AG09309 (cell line): ENCODE measurements around the gene TRPM1.
A peak's percentile ranks its signal among the peaks of the same experiment; 100 is the strongest.

Source experiments
- DNase-seq: peaks from one replicate; pipeline ENCODE4 v3.0.0-alpha.2; 2010; ENCODE audit warnings: low read depth
- H3K4me3 ChIP-seq: 2 replicates; pipeline ENCODE4 v1.5.1; 2011; ENCODE audit warnings: mild to moderate bottlenecking, low read depth, low read length, moderate library complexity; ENCODE audit not compliant: control insufficient read depth
- TF ChIP-seq, protein P1 (sequence below): IDR thresholded peaks from 2 replicates; pipeline ENCODE4 v1.5.1; 2011; ENCODE audit warnings: mild to moderate bottlenecking, low read depth, low read length, inconsistent platforms; ENCODE audit not compliant: insufficient read depth, control insufficient read depth; ENCODE audit errors: missing control alignments

The TRPM1 gene

DNA sequence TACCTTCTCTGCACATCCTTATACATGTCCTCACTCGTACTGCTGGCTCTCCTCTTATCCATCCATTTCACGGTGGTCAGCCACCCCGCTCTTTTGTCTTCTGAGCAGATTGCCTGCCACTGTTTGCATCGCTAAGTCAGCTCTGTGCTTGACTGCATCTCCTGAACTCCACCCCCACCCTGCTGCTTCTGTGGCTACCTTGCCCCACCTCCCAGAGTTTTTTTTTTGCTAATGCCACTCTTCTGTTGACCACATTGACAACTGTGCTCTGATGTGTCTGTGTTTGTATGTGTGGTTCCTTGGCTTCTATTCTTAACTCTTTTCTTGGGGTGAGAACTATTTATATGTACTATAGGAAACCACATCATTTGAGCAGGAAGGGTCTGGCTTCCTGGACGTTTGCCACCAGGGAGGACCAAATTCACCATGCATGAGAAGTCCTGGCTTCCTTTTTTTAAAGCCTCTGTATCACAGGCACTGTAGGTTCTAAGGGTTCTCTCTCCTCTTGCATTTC is 97.2 kb downstream of the TRPM1 start:
- DNase-seq: no peak
- H3K4me3 ChIP-seq: no peak overlapping the region

DNA sequence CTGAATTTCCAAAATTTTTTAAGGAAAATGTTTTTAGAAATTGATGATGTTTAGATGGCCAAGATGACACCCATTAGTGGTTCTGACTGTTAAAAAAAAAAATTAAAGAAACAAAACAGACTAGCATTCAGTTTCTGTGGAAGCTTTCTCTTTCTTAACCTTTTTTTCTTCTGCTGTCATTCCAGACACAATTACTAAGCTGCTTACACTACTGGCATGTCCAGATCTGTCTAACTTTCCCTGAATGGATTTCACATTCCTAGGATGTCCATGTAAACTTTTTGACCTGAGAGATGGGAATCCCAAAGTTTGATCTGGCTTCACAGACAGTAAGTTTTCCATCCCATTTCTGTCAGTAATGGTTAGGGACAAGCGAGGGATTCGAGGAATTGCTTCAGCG is 99.8 kb downstream of the TRPM1 start:
- no peak for DNase-seq
- no peak overlapping the region for H3K4me3 ChIP-seq
- TF ChIP-seq, protein P1, sequence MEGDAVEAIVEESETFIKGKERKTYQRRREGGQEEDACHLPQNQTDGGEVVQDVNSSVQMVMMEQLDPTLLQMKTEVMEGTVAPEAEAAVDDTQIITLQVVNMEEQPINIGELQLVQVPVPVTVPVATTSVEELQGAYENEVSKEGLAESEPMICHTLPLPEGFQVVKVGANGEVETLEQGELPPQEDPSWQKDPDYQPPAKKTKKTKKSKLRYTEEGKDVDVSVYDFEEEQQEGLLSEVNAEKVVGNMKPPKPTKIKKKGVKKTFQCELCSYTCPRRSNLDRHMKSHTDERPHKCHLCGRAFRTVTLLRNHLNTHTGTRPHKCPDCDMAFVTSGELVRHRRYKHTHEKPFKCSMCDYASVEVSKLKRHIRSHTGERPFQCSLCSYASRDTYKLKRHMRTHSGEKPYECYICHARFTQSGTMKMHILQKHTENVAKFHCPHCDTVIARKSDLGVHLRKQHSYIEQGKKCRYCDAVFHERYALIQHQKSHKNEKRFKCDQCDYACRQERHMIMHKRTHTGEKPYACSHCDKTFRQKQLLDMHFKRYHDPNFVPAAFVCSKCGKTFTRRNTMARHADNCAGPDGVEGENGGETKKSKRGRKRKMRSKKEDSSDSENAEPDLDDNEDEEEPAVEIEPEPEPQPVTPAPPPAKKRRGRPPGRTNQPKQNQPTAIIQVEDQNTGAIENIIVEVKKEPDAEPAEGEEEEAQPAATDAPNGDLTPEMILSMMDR: no peak

More for the DNA sequence above, 97.2 kb downstream of the TRPM1 start:
- TF ChIP-seq, protein P1: no peak

DNA sequence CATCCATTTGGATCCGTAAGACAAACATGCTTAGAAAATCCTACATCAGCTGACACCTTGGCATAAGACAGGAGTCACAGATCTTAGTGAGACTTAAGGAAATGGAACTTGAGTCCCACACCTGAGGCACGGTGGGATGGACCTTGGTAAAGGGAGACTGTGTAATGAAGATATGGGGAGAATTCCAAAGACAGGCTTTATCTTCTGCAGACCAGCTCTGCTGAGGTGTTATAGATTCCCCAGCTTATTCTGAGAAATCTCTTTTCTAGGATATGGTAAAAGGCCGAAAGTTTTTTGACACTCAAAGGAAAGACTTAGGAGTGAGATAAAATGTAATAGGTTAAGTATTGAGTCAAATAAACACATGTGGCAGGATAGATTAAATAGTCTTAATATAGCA is 101.8 kb downstream of the TRPM1 start:
- DNase-seq: no peak
- TF ChIP-seq, protein P1: no peak
- no peak overlapping the region for H3K4me3 ChIP-seq

DNA sequence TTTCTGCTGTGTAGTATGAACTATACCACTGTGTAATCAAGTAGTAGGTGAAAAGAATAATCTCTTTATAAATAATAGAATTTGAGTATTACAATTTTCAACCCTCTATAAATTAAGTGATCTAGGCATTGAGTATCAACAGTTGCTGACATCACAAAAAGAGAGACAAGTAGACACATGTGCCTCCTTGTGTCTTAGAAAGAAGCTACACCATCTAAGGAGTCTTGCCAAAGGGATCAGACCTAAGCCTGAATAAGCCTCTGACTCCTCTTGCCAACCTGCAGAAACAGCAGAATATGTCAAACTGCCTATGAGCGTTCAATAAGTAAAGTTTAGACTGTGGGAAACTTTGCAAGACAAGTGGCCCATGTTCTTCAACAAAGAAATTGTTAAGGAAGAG is 104.3 kb downstream of the TRPM1 start:
- DNase-seq: no peak
- TF ChIP-seq, protein P1: no peak
- no peak overlapping the region for H3K4me3 ChIP-seq

DNA sequence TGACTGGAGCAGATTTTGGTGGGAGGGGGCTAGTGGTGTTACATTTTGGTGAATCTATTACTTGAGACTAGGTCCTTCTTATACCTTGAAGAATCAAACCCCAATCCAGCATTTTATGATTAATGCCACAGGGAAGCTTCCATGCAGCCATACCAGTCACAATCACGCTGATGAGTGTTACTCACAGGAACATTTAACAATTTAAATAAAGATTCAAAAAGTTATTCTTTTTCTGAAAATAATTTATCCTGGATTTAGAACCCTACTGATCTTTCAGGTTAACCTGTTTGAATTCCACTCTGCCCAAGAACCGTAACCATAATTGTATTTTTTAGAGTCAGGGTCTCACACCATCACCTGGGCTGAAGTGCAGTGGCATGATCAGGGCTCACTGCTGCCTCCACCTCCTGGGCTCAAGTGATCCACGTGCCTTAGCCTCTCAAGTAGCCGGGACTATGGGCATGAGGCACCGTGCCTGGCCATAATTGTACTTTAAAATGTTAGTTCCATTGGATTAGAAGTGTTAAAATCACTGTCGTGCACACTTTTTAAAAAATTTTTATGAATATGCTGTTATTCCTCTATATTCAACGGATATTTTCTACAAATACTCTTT is 109.2 kb downstream of the TRPM1 start:
- peak overlapping the region; percentile 68 for H3K4me3 ChIP-seq
- no peak for DNase-seq
- TF ChIP-seq, protein P1: no peak

DNA sequence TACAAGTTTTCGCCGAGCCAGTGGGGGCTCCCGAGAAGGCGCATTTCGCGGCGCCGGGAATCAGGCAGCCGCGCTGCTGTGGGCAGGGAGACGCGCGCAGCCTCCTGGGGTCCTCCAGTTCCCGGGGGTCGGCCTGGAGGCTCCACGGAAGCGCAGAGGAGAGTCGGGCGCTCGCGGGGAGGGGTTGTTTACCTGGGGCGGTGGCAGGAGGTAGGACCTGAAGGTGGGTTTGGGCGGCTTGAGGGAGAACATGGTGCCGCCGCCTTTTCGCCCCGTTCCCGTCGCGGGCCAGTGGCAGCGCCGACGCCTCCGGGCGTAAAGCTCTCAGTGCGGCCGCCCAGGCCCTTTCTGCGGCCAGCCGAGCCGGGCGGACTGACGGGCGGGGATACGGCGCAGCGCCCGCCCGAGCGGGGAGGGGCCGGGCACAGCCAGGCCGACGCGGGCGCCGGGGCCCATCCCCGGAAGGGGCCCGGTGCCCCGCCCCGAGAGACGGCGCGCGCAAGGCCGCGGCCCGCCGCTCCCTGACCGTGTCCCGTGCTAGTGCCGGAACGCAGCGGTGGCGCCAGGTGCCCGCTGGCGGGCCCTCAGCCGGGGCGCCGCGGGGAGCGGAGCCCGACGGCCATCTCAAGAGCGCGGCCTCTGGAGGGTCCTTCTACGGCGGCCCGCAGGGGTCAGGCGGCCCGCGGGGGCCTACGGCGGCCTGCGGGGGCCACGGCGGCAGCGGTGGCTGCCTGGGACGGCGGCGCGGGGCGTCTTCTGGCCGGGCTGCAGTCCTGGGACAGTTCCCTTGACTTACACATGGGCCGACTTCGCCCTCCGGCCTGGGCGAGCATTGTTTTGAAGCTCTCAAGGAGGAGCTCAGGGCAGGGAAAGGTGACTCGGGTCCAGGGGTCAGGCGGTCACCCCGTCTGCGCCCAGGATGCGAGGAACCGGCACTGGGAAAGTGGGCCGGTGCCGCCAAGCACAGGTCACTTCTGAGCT is 110.0 kb downstream of the TRPM1 start, which contains the start of gene MTMR10:
TSS of gene MTMR10 (minus strand) at position 374 of the 981 bp plus-strand sequence. CDS start at position 252, 122 bp downstream.
- peak within 1 kb of the TSS; percentile 92 for H3K4me3 ChIP-seq
- DNase-seq: peak; percentile 16
- TF ChIP-seq, protein P1: no peak
